H1 (cell line): ENCODE results near the gene NINJ2. TPM values are rescaled to one million over a fixed set of nuclear protein-coding genes. Genes with fewer than 3 reads are reported as not detected.

Experiments used
- CTCF ChIA-PET: fragments of 300-600 bp; sonication (Branson Sonifier 250); formaldehyde crosslinking; loops from one replicate; lab custom pipeline; 2021; ENCODE audit not compliant: partially characterized antibody; lab: Charles Lee
- POLR2A ChIA-PET: fragments of 300-600 bp; sonication (Branson Sonifier 250); formaldehyde crosslinking; loops from one replicate; lab custom pipeline; 2021; ENCODE audit warnings: inconsistent platforms; ENCODE audit not compliant: partially characterized antibody; lab: Charles Lee
- DNase-seq, 2 experiments: peaks; one replicate each; pipeline versions ENCODE4 v3.0.0 to v3.0.0-alpha.2; 2010 to 2022; ENCODE audit warnings: low spot score in 2 of 2, low read depth in 1 of 2, mixed read lengths in 1 of 2
- FAIRE-seq: peaks from 2 replicates; lab custom pipeline; 2011; peaks lifted over from hg19 to GRCh38; lab: Jason Lieb, UNC
- H2AFZ ChIP-seq: 2 replicates; pipeline ENCODE4 v1.8.1; 2012; ENCODE audit warnings: low read length, inconsistent platforms
- H2AK5ac ChIP-seq: 2 replicates; pipeline ENCODE4 v1.6.1; 2013; ENCODE audit warnings: low read depth, low read length
- H2BK120ac ChIP-seq: replicated peaks from 2 replicates; pipeline ENCODE3; 2013; ENCODE audit warnings: low read depth, low read length, inconsistent platforms
- H2BK12ac ChIP-seq: 2 replicates; pipeline ENCODE4 v1.6.1; 2013; ENCODE audit warnings: low read depth, low read length
- H2BK15ac ChIP-seq: 2 replicates; pipeline ENCODE4 v1.6.1; 2013; ENCODE audit warnings: low read length
- H2BK20ac ChIP-seq: 2 replicates; pipeline ENCODE4 v1.6.1; 2013; ENCODE audit warnings: low read length
- H2BK5ac ChIP-seq: 2 replicates; pipeline ENCODE4 v1.6.1; 2013; ENCODE audit warnings: low read depth, low read length
- H3K14ac ChIP-seq: 2 replicates; pipeline ENCODE4 v1.6.1; 2013; ENCODE audit warnings: inconsistent platforms; ENCODE audit not compliant: insufficient read length
- H3K18ac ChIP-seq: 2 replicates; pipeline ENCODE4 v1.6.1; 2013; ENCODE audit warnings: low read length; ENCODE audit errors: extremely low read depth
- H3K23ac ChIP-seq: 2 replicates; pipeline ENCODE4 v1.6.1; 2013; ENCODE audit warnings: inconsistent platforms; ENCODE audit not compliant: insufficient read length
- H3K23me2 ChIP-seq: 2 replicates; pipeline ENCODE4 v1.6.1; 2013; ENCODE audit warnings: low read depth, low read length
- H3K27ac ChIP-seq: 2 replicates; pipeline ENCODE4 v1.6.1; 2011; ENCODE audit warnings: low read depth, low read length, inconsistent platforms
- H3K27me3 ChIP-seq, 4 experiments: replicated peaks in 1 of 4; 1 replicate in 1 of 4; 2 replicates in 3 of 4; pipeline versions ENCODE4 v1.6.1 to v1.8.1; 2011 to 2013; ENCODE audit warnings: low read length in 3 of 4, mild to moderate bottlenecking in 3 of 4, inconsistent platforms in 2 of 4, mixed read lengths in 2 of 4, moderate library complexity in 1 of 4; ENCODE audit not compliant: control insufficient read depth in 3 of 4, insufficient read depth in 3 of 4; ENCODE audit errors: extremely low read depth in 1 of 4
- H3K36me3 ChIP-seq, 4 experiments: 2 replicates each; pipeline versions ENCODE4 v1.6.1 to v1.8.1; 2011 to 2013; ENCODE audit warnings: mild to moderate bottlenecking in 4 of 4, low read length in 3 of 4, moderate library complexity in 2 of 4, control low read depth in 1 of 4, inconsistent platforms in 1 of 4; ENCODE audit not compliant: insufficient read depth in 4 of 4, control insufficient read depth in 2 of 4
- H3K4ac ChIP-seq: replicated peaks from 2 replicates; pipeline ENCODE3; 2013; ENCODE audit warnings: low read length, low read depth, mixed read lengths, inconsistent platforms; ENCODE audit not compliant: insufficient read length
- H3K4me1 ChIP-seq, 4 experiments: replicated peaks in 1 of 4; 1 replicate in 1 of 4; 2 replicates in 3 of 4; pipeline versions ENCODE4 v1.6.1 to v1.8.1; 2011 to 2013; ENCODE audit warnings: low read length in 3 of 4, inconsistent platforms in 2 of 4, mixed read lengths in 1 of 4; ENCODE audit not compliant: insufficient read depth in 4 of 4, control insufficient read depth in 3 of 4
- H3K4me2 ChIP-seq, 2 experiments: 2 replicates each; pipeline versions ENCODE4 v1.6.1 to v1.8.1; 2011 to 2013; ENCODE audit warnings: low read depth in 2 of 2, low read length in 2 of 2, control low read depth in 1 of 2, inconsistent platforms in 1 of 2, mild to moderate bottlenecking in 1 of 2; ENCODE audit not compliant: insufficient read depth in 1 of 2
- H3K4me3 ChIP-seq, 4 experiments: fragments of 200-600, 300-600 bp in 1 of 4; sonication (generic), shearing (Covaris generic), sonication (Bioruptor Twin) in 1 of 4; 2 replicates each; pipeline versions ENCODE4 v1.5.1 to v1.8.1; 2011 to 2016; ENCODE audit warnings: low read length in 4 of 4, low read depth in 3 of 4, control low read depth in 2 of 4, inconsistent platforms in 2 of 4, mild to moderate bottlenecking in 2 of 4, mixed read lengths in 1 of 4, moderate library complexity in 1 of 4; ENCODE audit not compliant: insufficient read depth in 2 of 4; ENCODE audit errors: extremely low read depth in 1 of 4
- H3K56ac ChIP-seq: replicated peaks from 2 replicates; pipeline ENCODE3; 2013; ENCODE audit warnings: low read depth, mild to moderate bottlenecking, mixed read lengths, low read length, inconsistent platforms; ENCODE audit not compliant: insufficient read length
- H3K79me1 ChIP-seq: 2 replicates; pipeline ENCODE4 v1.6.1; 2013; ENCODE audit warnings: low read depth, low read length, control low read depth
- H3K79me2 ChIP-seq, 2 experiments: 2 replicates each; pipeline versions ENCODE4 v1.6.1 to v1.8.1; 2012 to 2013; ENCODE audit warnings: low read length in 2 of 2, mild to moderate bottlenecking in 2 of 2, inconsistent platforms in 1 of 2; ENCODE audit not compliant: insufficient read depth in 2 of 2, control insufficient read depth in 1 of 2
- H3K9ac ChIP-seq, 4 experiments: replicated peaks in 1 of 4; 1 replicate in 1 of 4; 2 replicates in 3 of 4; pipeline versions ENCODE4 v1.6.1 to v1.8.1; 2011 to 2013; ENCODE audit warnings: low read depth in 3 of 4, low read length in 3 of 4, control low read depth in 2 of 4, mild to moderate bottlenecking in 2 of 4, moderate library complexity in 2 of 4, inconsistent platforms in 1 of 4; ENCODE audit errors: extremely low read depth in 1 of 4
- H3K9me3 ChIP-seq, 2 experiments: 2 replicates each; pipeline versions ENCODE4 v1.6.1 to v1.8.1; 2012 to 2013; ENCODE audit warnings: mild to moderate bottlenecking in 2 of 2, moderate library complexity in 2 of 2, control low read depth in 1 of 2, inconsistent platforms in 1 of 2, low read depth in 1 of 2, low read length in 1 of 2, mixed read lengths in 1 of 2; ENCODE audit not compliant: insufficient read depth in 2 of 2
- H4K20me1 ChIP-seq, 2 experiments: replicated peaks in 1 of 2; 2 replicates each; pipeline versions ENCODE3 to v1.8.1; 2011 to 2013; ENCODE audit warnings: inconsistent platforms in 2 of 2, low read length in 2 of 2, mild to moderate bottlenecking in 1 of 2; ENCODE audit not compliant: insufficient read depth in 2 of 2, control insufficient read depth in 1 of 2
- H4K5ac ChIP-seq: 2 replicates; pipeline ENCODE4 v1.6.1; 2013; ENCODE audit warnings: low read length, low read depth, mixed read lengths, inconsistent platforms; ENCODE audit not compliant: insufficient read length
- H4K8ac ChIP-seq: 2 replicates; pipeline ENCODE4 v1.8.0; 2013; ENCODE audit warnings: mild to moderate bottlenecking, moderate library complexity, low read length, inconsistent platforms; ENCODE audit not compliant: insufficient read depth; ENCODE audit errors: extremely low read depth
- H4K91ac ChIP-seq: replicated peaks from 2 replicates; pipeline ENCODE3; 2013; ENCODE audit warnings: low read length, mixed read lengths, inconsistent platforms; ENCODE audit not compliant: insufficient read length
- BRCA1 ChIP-seq: IDR thresholded peaks from 2 replicates; pipeline ENCODE4 v1.6.1; 2012; ENCODE audit warnings: low read depth, low read length, improper control_type of control experiment
- HDAC6 ChIP-seq: IDR thresholded peaks from one replicate; pipeline ENCODE4 v1.7.1; 2012; ENCODE audit warnings: low read depth, mild to moderate bottlenecking, inconsistent platforms, low read length, moderate library complexity
- KDM4A ChIP-seq: IDR thresholded peaks from one replicate; pipeline ENCODE4 v1.7.1; 2012; ENCODE audit warnings: low read depth, mild to moderate bottlenecking, moderate library complexity, low read length, inconsistent platforms; ENCODE audit not compliant: severe bottlenecking
- KDM5A ChIP-seq: fragments of 200-600 bp; IDR thresholded peaks from 2 replicates; pipeline ENCODE4 v1.7.1; 2012; ENCODE audit warnings: mild to moderate bottlenecking, low read length, inconsistent platforms, mixed read lengths
- TAF1 ChIP-seq: IDR thresholded peaks from 2 replicates; pipeline ENCODE4 v1.6.1; 2011; ENCODE audit warnings: mild to moderate bottlenecking, low read depth, low read length
- TEAD4 ChIP-seq: IDR thresholded peaks from 2 replicates; pipeline ENCODE4 v1.6.1; 2012; ENCODE audit warnings: low read depth, low read length, inconsistent platforms, mixed read lengths
- WGBS, 2 experiments: shearing (Covaris generic) in 1 of 2; methylation state at CpG; one replicate each; pipeline versions ENCODE4 v1.1.6 to v1.1.7; 2013 to 2015; ENCODE audit warnings: low lambda C conversion rate in 2 of 2, mixed read lengths in 2 of 2, inconsistent platforms in 1 of 2, low coverage in 1 of 2, missing lambda C conversion rate in 1 of 2; ENCODE audit not compliant: insufficient replicate concordance in 2 of 2, insufficient coverage in 1 of 2, insufficient read length in 1 of 2; ENCODE audit errors: extremely low coverage in 1 of 2, missing lambda C conversion rate in 1 of 2; 5-methylcytosine and 5-hydroxymethylcytosine counted together
- polyA plus RNA-seq, 7 experiments: library from polyadenylated mRNA; depleted of rRNA in 3 of 7; stranded (reverse) in 5 of 7; unstranded in 2 of 7; fragments of >200 nt in 5 of 7; fragments of 200-250 nt in 2 of 7; gene quantifications; 1 replicate in 5 of 7; 2 replicates in 1 of 7; 4 replicates in 1 of 7; pipeline versions ENCODE4 v1.2.1 to v1.2.3, GENCODE V29; 2011 to 2013; ENCODE audit warnings: missing spikeins in 2 of 7, mixed read lengths in 2 of 7
- total RNA-seq: library from RNA; stranded (reverse); fragmentation: NEBNext Ultra II Directional; extraction: Animal tissue kit (Norgen Biotek cat#: 25700); gene quantifications from 2 replicates; pipeline ENCODE4 v1.2.1, GENCODE V29; 2021

Gene NINJ2
- total and polyA plus RNA-seq, 2 of the 8 experiments (the other 6 are each of a cell fraction or from before 2014, with no cell fraction given) = 1.4 TPM; not detected in 1

GRCh38 chr12:556498-556897 lies 106.7 kb downstream of the NINJ2 start:
- no peak overlapping the region for H3K56ac ChIP-seq
- no peak overlapping the region for H3K23ac ChIP-seq
- H2BK12ac ChIP-seq = no peak overlapping the region
- H4K5ac ChIP-seq = no peak overlapping the region
- 0 out of 4 replicates have a peak, but pooled peaks cover 0 to 2% of the 10 kb centered on the region in 2 experiments for H3K9me3 ChIP-seq
- no peaks in the 10 kb centered on the region for H4K20me1 ChIP-seq
- H3K14ac ChIP-seq = no peak overlapping the region
- FAIRE-seq = no peak
- H3K4me3 ChIP-seq = no peak overlapping the region
- H3K4ac ChIP-seq = no peak overlapping the region
- ChIA-PET CTCF (interaction anchor here (0.9 to 2.0 kb wide), 5 partner anchors 9 to 15 kb away, joined by 3 to 12 read pairs (median 4); no protein-coding TSS in a partner anchor), POLR2A (interaction anchor here (1.1 kb wide), 1 partner anchor 8 kb away, joined by 6 read pairs; no protein-coding TSS in a partner anchor)
- no peak overlapping the region for H2BK120ac ChIP-seq
- H3K27me3 ChIP-seq = no peaks in the 10 kb centered on the region
- no peak overlapping the region for H4K91ac ChIP-seq
- no peaks in the 10 kb centered on the region for H3K23me2 ChIP-seq
- no peaks in the 10 kb centered on the region for H3K79me2 ChIP-seq
- H3K27ac ChIP-seq = no peak overlapping the region
- no peaks in the 10 kb centered on the region for H3K4me1 ChIP-seq
- peaks cover 0 to 2% (median 0%) of the 10 kb centered on the region in 4 experiments; a peak in 1 of 8 replicates for H3K36me3 ChIP-seq
- 0 out of 2 replicates have a peak overlapping the region, but pooled peaks have one; percentile 53 for H4K8ac ChIP-seq
- H2AFZ ChIP-seq = no peak overlapping the region
- H2BK20ac ChIP-seq = no peak overlapping the region
- 96% methylated on average over 20 of the region's 20 CpGs; no CpG with 5 or more reads in 1 of the 2 experiments for WGBS, 2 experiments
- DNase-seq = no peak
- H3K79me1 ChIP-seq = no peaks in the 10 kb centered on the region
- H3K4me2 ChIP-seq = no peak overlapping the region
- H2BK15ac ChIP-seq = no peak overlapping the region
- H2BK5ac ChIP-seq = no peak overlapping the region
- no peak overlapping the region for H3K18ac ChIP-seq
- no peak overlapping the region for H3K9ac ChIP-seq
- H2AK5ac ChIP-seq = no peak overlapping the region
- TF ChIP-seq TAF1 (no peak), KDM4A (no peak), HDAC6 (no peak), KDM5A (no peak), BRCA1 (no peak), TEAD4 (no peak)
